ENCODE results near the gene CXCR1. TPM values are rescaled to one million over a fixed set of nuclear protein-coding genes. Genes with fewer than 3 reads are reported as not detected.

The CXCR1 gene
- total and polyA plus RNA-seq, 2 of the 4 experiments (the other 2 are of a cell fraction) = not detected

- Histone ChIP-seq H3K36me3 (ENCODE audit: control insufficient read depth, insufficient read depth, low read length) (no peaks in the 10 kb centered on the region), H3K27me3 (ENCODE audit: control insufficient read depth, insufficient read depth, low read length) (peaks cover 57% of the 10 kb centered on the region), H2BK15ac (ENCODE audit: low read depth, low read length) (no peak overlapping the region), H4K5ac (ENCODE audit: low read depth, low read length) (no peak overlapping the region), H3K4me3 (ENCODE audit: insufficient read depth, low read depth, low read length) (no peak overlapping the region), H4K8ac (ENCODE audit: low read depth in 2 of 2, low read length in 2 of 2) (no peak overlapping the region), H3K9me3 (ENCODE audit: control insufficient read depth, insufficient read depth, low read length) (no peaks in the 10 kb centered on the region), H3K23ac (ENCODE audit: low read depth, low read length) (no peak overlapping the region), H3K18ac (ENCODE audit: low read depth, low read length) (no peak overlapping the region), H3K4me2 (ENCODE audit: low read depth, low read length) (no peak overlapping the region), H4K20me1 (ENCODE audit: insufficient read depth, low read length) (no peaks in the 10 kb centered on the region), H3K4me1 (ENCODE audit: control insufficient read depth, insufficient read depth, low read length) (no peaks in the 10 kb centered on the region), H3K14ac (replicated peaks; ENCODE audit: low read depth, low read length) (no peak overlapping the region), H2BK120ac (ENCODE audit: low read depth, low read length) (no peak overlapping the region), H3K9me1 (ENCODE audit: insufficient read depth, low read length) (no peaks in the 10 kb centered on the region), H2BK20ac (ENCODE audit: low read depth, low read length) (no peak overlapping the region), H2AK5ac (ENCODE audit: low read depth, low read length) (no peak overlapping the region), H3K27ac (ENCODE audit: insufficient read depth, low read length) (no peak overlapping the region), H4K91ac (ENCODE audit: insufficient read depth, low read depth, low read length) (no peak overlapping the region), H2AK9ac (replicated peaks; ENCODE audit: low read depth, low read length, poor library complexity) (no peak overlapping the region), H3K56ac (ENCODE audit: extremely low read depth, insufficient read depth, low read length) (no peak overlapping the region), H2AFZ (replicated peaks; ENCODE audit: low read length, poor library complexity) (no peak overlapping the region), H3K9ac (ENCODE audit: low read depth, low read length) (no peak overlapping the region), H3K4ac (ENCODE audit: low read depth, low read length) (no peak overlapping the region), H2BK5ac (ENCODE audit: low read depth, low read length, poor library complexity, severe bottlenecking) (no peak overlapping the region), H3K79me1 (ENCODE audit: low read depth in 1 of 2, low read length in 2 of 2) (no peaks in the 10 kb centered on the region)
- 87% methylated on average over 5 of the region's 8 CpGs; no CpG with 5 or more reads in 1 of the 2 experiments for WGBS, 2 experiments (ENCODE audit: extremely low coverage in 2 of 2, insufficient read length in 1 of 2)
- POLR2A ChIA-PET (ENCODE audit: unreplicated experiment) = no interaction called here
- ATAC-seq (ENCODE audit: low read depth) (no peak), DNase-seq (no peak)
- intact Hi-C loops (cut with micrococcal nuclease) (no loop called here), dilution Hi-C loops (cut with HindIII; ENCODE audit: low sequenced_read_pairs, unreplicated experiment) (no loop called here), in situ Hi-C loops (cut with MboI; ENCODE audit: low sequenced_read_pairs) (no loop called here)
- no TSS peak for BruUV-seq (replicated peaks)
- no peak for TF ChIP-seq BHLHE40 (IDR thresholded peaks at IDR 0.05; ENCODE audit: low read depth, low read length)
- no peak for TF ChIP-seq POLR2A (IDR thresholded peaks at IDR 0.05; ENCODE audit: low read depth, low read length)
- no peak for TF ChIP-seq CEBPB (IDR thresholded peaks at IDR 0.05; ENCODE audit: low read depth, low read length)
- no peak for TF ChIP-seq CHD1 (IDR thresholded peaks at IDR 0.05; ENCODE audit: low read depth, low read length)
- no peak for TF ChIP-seq SMC3 (IDR thresholded peaks at IDR 0.05; ENCODE audit: low read depth, low read length)
- TF ChIP-seq RFX5 (IDR thresholded peaks at IDR 0.05; ENCODE audit: low read depth, low read length) = no peak
- CTCF ChIA-PET = interaction anchor here (0.5 kb wide), 1 partner anchor 97 kb away, joined by 4 read pairs; no protein-coding TSS in a partner anchor
Observed at GRCh38 chr2:218152172-218152571, 14.6 kb downstream of the CXCR1 start.

Data from IMR-90 (cell line).